ENCODE results near the gene LSR.

The LSR gene

GRCh38 chr19:35249146-35249847 lies 495 bp downstream of the LSR start:
- no peak for DNase-seq

- peak; percentile 77 for DNase-seq
Observed at GRCh38 chr19:35249848-35250711, 1.3 kb downstream of the LSR start.

GRCh38 chr19:35251456-35251855 lies 2.7 kb downstream of the LSR start:
- DNase-seq, result no peak

GRCh38 chr19:35253316-35254286 lies 4.8 kb downstream of the LSR start:
- DNase-seq, result no peak

GRCh38 chr19:35254341-35255297 lies 5.8 kb downstream of the LSR start:
- no peak for DNase-seq

- DNase-seq, result no peak
Observed at GRCh38 chr19:35256566-35256965, 7.8 kb downstream of the LSR start.

GRCh38 chr19:35257113-35257461 lies 8.3 kb downstream of the LSR start:
- DNase-seq, result no peak

GRCh38 chr19:35260694-35261304 lies 12.0 kb downstream of the LSR start:
- DNase-seq, result no peak

- no peak for DNase-seq
Observed at GRCh38 chr19:35261356-35262100, 12.7 kb downstream of the LSR start.

GRCh38 chr19:35262101-35262761 lies 13.4 kb downstream of the LSR start:
- DNase-seq, result no peak

GRCh38 chr19:35264268-35265125 lies 15.7 kb downstream of the LSR start:
- no peak for DNase-seq

GRCh38 chr19:35265126-35265899 lies 16.5 kb downstream of the LSR start:
- DNase-seq, result no peak

- DNase-seq, result no peak
Observed at GRCh38 chr19:35265900-35266519, 17.2 kb downstream of the LSR start.

- DNase-seq, result no peak
Observed at GRCh38 chr19:35266520-35267352, 17.9 kb downstream of the LSR start.

- DNase-seq, result no peak
Observed at GRCh38 chr19:35267353-35267817, 18.6 kb downstream of the LSR start.

GRCh38 chr19:35267818-35268535 lies 19.2 kb downstream of the LSR start:
- peak; percentile 63 for DNase-seq
